ENCODE data around the gene UNKL. TPM values are rescaled to one million over a fixed set of nuclear protein-coding genes. Genes with fewer than 3 reads are reported as not detected.
"Not testable (repeated sequence)": the region's sequence is repeated elsewhere in the genome, so short reads cannot be mapped to it uniquely, and the experiment has no call there.

UNKL gene
- total RNA-seq, 2 donors from 2014 or later, result 9.9 to 11.3 TPM

- intact Hi-C loops (cut with DNase I), result no loop called here
- no peak for DNase-seq (ENCODE audit: low spot score)
These were observed 79.8 kb downstream of the UNKL start for GRCh38 chr16:1334739-1335138.

- intact Hi-C loops (cut with DNase I), result no loop called here
These were observed 80.4 kb downstream of the UNKL start for GRCh38 chr16:1333854-1334700.

DNA sequence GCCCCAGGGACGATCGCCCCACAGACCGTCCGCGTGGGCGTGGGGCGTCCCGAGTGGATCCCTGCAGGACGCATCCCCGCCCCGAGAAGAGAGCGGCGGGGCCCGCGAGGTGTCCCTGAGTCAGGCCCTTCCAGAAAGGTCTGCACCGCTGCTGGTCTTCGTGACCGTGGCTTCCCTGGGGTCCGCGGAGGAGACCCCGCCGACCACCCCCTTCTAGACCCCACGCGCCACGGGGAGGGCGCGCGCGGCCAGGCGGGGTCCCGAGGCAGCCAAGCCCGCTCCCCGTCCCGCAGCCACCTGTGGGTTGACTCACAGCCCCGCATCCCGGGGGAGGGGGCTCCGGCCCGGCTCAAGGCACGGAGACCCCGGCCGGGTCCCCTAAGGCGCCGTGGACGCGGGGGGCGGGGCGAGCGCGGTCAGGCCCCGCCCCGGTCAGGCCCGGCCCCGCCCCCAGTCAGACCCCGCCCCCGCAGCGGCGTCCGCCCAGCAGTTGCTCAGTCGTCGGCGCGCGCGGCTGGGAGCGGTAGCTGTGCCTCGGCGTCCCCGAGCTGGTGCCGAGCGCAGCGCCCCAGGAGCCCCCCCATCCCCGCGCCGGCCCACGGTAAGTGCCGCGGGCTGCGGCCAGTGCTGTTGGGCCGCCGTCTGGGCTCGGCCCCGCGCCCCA, 81.2 kb downstream of the UNKL start, which contains the start of gene BAIAP3:
Gene BAIAP3 (plus strand): TSS at position 497 of the 664 bp plus-strand sequence. CDS start 4,905 bp downstream, outside the sequence.
- no peak for DNase-seq (ENCODE audit: low spot score)
- intact Hi-C loops (cut with DNase I), result no loop called here

More at GRCh38 chr16:1333854-1334700, 80.4 kb downstream of the UNKL start:
- no peak for DNase-seq (ENCODE audit: low spot score)

- DNase-seq (ENCODE audit: low spot score), result no peak
- intact Hi-C loops (cut with DNase I), result no loop called here
These were observed 81.8 kb downstream of the UNKL start for GRCh38 chr16:1332618-1333148.

DNA sequence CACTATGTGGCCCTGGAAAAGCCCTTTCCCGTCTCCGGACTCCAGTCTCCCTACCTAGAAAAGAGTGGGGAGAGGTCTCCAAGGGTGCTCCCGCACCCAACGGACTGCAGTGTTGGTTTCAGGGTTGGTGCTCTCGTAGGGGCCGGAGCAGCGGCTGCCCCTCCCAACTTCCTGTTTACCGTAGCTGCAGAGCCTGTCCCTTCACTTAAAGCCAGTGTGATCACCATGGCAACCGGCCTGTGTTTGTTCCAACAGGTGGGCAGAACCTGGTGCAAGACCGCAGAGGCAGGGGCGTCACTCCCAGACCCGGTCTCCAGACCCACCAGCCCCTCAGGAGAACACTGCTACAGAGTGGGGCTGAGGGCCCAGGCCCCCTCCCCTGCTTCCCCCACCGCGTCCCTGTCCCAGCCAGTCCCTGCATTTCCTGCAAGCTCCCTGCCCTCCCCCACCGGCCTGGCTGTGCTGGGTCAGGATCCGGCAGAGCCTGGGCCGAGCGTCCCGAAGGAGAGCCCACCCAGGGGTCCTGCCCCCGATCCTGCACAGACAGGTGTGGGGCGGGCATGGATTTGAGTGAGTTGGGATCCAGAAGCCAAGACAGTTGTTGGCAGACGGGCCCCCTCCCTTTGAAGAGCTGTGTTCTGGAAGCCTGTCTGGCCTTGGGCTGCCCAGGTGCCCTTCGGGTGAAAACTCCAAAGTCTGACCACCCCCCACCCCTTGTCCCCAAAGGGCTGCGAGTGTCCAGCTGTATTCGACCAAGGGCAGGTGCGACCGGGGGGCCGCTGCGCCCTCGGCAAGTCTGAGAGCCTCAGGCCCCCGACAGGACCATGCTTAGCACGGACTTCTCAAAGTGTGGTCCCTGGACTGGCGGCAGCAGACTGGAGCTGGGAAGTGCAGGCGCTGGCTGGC, 82.5 kb downstream of the UNKL start:
- intact Hi-C loops (cut with DNase I), result no loop called here
- no peak for DNase-seq (ENCODE audit: low spot score)

- intact Hi-C loops (cut with DNase I), result no loop called here
These were observed 83.4 kb downstream of the UNKL start for GRCh38 chr16:1330931-1331711.

GRCh38 chr16:1330260-1330914, 84.1 kb downstream of the UNKL start:
- no peak for DNase-seq (ENCODE audit: low spot score)
- intact Hi-C loops (cut with DNase I), result no loop called here

More at GRCh38 chr16:1330931-1331711, 83.4 kb downstream of the UNKL start:
- no peak for DNase-seq (ENCODE audit: low spot score)

DNA sequence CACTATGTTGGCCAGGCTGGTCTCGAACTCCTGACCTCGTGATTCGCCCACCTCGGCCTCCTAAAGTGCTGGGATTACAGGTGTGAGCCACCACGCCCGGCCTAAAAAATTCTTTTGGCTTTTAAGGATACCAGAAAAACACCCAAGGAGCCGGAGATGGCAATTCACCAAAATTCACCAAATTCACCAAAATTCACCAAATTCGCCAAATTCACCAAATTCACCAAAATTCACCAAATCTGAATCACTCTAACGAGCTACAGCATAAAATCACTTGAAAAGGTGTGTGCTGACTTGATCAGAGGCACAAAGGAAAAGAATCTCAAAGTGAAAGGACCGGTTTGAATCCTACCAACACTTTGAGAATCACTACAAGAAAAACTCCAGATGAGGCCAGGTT, 85.5 kb downstream of the UNKL start:
- DNase-seq (ENCODE audit: low spot score); intact Hi-C loops (cut with DNase I): not testable (repeated sequence)

GRCh38 chr16:1328136-1328535, 86.4 kb downstream of the UNKL start:
- DNase-seq (ENCODE audit: low spot score); intact Hi-C loops (cut with DNase I): not testable (repeated sequence)

DNA sequence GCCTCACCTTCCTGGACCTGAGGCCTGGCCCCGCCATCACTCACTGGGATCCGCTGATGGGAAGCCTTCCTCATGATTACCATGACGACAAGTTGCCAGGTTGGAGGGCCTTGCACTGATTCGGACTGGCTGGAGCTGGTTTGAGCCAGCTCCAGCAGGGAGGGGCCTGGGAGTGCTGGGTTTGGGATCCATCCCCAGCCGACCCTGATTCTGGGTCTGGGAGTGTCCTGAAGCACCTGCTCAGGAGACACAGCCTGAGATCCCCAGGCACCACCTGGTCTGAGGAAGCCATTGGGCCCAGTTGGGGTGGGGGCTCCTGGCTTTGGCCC, 86.9 kb downstream of the UNKL start:
- no peak for DNase-seq (ENCODE audit: low spot score)
- intact Hi-C loops (cut with DNase I), result no loop called here

DNA sequence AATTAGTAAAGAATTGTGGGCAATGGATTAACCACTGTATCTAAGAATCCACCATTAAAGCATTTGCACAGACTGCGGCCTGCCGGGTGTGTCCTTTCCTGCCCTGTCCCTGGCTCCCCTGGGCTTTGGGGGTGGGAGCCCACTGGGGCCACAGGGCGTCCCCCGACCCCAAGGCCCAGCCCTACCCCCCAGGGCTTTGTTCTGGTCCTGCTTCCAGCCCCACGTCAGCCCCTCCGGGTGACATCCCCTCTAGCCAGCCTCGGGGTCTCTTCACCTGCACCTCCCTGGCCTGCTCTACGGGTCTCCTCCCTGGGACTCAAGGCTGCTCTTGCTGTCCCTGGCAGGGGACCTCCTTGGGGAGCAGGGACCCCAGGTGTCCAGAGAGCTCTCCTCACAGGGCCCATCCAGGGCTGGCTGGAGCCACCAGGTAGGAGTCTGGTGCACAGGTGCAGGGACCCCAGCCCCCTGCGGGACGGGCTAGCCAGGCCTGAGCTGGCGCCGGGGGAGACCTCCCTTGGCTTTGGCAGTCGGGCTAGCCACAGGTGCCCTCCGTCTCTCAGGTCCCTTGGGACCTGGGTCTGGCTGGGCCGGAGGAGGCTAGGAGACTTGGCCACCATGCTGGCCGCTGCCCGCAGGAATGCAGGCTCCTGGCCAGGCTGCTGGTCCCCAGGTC, 87.4 kb downstream of the UNKL start:
- DNase-seq (ENCODE audit: low spot score), result no peak
- intact Hi-C loops (cut with DNase I), result no loop called here

GRCh38 chr16:1326391-1326790, 88.1 kb downstream of the UNKL start:
- intact Hi-C loops (cut with DNase I), result no loop called here
- no peak for DNase-seq (ENCODE audit: low spot score)

GRCh38 chr16:1325673-1326371, 88.7 kb downstream of the UNKL start:
- no peak for DNase-seq (ENCODE audit: low spot score)
- intact Hi-C loops (cut with DNase I), result no loop called here

DNA sequence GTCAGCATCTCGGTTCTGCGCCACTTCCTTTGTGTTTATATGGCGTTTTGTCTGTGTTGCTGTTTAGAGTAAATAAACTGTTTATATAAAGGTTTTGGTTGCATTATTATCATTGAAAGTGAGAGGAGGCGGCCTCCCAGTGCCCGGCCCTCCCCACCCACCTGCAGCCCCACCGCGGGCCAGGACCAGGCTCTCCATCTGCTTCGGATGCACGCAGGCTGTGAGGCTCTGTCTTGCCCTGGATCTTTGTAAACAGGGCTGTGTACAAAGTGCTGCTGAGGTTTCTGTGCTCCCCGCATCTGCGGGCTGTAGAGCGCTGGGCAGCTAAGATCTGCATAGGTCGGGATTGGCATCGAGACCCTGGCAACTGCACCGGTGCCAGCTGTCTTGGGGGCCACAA, 89.2 kb downstream of the UNKL start:
- DNase-seq (ENCODE audit: low spot score), result no peak
- intact Hi-C loops (cut with DNase I), result no loop called here

- DNase-seq (ENCODE audit: low spot score), result no peak
- intact Hi-C loops (cut with DNase I), result no loop called here
These were observed 90.1 kb downstream of the UNKL start for GRCh38 chr16:1324286-1324826.

DNA sequence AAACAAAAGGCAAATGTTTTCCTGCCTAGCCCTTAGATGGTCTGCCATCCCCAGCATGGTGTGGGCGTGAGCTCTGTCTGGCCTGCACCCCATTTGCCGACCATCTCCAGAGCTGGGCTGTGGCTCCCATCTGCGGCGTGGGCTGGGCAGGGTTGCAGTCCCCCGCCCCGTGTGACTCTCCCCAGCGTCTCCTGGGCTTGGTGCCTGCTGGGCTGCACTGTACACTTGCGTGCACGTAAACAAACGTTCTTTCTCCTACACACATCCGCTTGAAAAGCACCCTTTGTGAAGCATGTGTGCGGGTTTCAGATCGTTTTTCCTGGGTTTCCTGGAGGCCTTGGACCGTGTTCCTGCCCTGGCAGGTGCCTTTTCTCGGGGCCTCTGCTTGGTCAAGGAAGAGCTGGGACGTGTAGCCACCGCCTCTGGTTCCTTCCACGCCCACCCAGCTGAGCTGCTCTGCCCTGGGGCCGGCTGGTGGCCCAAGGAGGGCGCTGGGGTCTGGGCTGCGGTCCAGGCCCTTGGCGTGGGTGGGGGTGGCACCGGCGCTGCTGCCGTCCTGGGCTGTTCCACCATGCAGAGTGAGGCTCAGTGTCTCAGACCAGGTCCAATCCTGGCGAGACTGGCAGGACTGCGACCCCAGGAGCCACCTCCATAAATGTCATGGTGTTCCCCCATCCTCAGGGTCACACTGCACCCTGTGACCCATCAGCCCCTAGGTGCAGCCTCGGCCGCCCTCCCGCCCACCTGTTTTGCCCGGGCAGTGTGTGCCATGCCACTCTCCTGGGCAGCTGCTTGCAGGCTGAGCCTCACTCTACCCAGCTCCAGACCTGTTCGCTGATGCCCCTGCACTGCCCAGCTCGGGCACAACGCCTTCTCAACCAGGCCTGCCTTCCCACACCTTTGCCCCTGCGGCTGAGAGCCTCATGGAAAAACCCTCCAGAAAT, 90.9 kb downstream of the UNKL start:
- no peak for DNase-seq (ENCODE audit: low spot score)
- intact Hi-C loops (cut with DNase I), result no loop called here
